ENCODE measurements around the gene STX4. TPM values are rescaled to one million over a fixed set of nuclear protein-coding genes. Genes with fewer than 3 reads are reported as not detected.

The STX4 gene
- total and polyA plus RNA-seq, 12 donors, result 31.8 to 89.2 (median 40.7) TPM

DNA sequence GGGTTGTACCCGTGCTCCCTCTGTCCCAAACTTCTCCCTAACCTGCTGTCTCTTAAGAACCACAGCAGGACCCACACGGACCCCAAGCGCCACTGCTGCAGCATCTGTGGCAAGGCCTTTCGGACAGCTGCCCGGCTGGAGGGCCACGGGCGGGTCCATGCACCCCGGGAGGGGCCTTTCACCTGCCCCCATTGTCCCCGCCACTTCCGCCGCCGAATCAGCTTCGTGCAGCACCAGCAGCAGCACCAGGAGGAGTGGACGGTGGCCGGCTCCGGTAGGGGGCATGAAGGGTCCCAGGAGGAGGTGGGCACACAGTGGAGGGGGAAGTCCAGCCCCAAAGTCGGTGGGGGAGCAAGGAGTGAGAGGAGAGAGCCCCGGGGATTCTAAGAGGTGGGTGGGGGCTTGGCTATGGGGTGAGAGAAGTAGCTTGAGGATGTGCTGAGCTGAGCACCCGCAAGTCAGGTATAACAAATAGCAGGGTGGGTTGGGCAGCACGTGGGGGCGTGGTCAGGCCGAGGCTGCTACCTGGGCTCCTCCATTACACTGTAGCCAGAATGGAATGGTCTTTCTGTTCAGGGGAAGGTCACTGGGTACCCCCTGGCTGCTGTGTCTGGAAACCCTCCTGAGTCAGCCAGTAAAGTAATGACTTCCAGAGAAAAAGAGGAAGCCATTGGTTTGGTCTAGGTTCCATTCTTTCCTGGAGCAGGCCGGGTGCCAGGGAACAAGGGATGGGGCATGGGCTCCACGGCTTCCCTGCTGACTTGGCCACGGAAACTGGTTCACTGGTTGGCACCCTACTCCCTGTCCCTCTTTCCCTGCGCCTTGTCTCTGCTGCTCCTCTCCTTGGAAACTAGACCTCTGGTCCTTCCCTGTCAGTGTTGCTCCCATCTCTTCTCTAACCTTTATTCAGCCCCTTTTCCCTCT is 48.3 kb downstream of the STX4 start:
- Histone ChIP-seq H3K4me3 (no peak overlapping the region), H3K36me3 (peaks cover 0 to 100% (median 52%) of the 10 kb centered on the region in 9 donors), H3K27ac (no peak overlapping the region), H3K9me3 (no peaks in the 10 kb centered on the region), H3K4me1 (peaks cover 0 to 16% (median 6%) of the 10 kb centered on the region in 9 donors), H3K27me3 (no peaks in the 10 kb centered on the region)
- 87 to 89% methylated on average over 26 of the region's 26 CpGs for WGBS, 2 donors
- DNase-seq (no peak), ATAC-seq (no peak)
- intact Hi-C loops (cut with DNase I), result loop anchor here in 1 of 10 donors (10.0 kb wide), 1 partner anchor 97 kb away; the partner anchor contains the start of gene HSD3B7
- TF ChIP-seq, protein P1, sequence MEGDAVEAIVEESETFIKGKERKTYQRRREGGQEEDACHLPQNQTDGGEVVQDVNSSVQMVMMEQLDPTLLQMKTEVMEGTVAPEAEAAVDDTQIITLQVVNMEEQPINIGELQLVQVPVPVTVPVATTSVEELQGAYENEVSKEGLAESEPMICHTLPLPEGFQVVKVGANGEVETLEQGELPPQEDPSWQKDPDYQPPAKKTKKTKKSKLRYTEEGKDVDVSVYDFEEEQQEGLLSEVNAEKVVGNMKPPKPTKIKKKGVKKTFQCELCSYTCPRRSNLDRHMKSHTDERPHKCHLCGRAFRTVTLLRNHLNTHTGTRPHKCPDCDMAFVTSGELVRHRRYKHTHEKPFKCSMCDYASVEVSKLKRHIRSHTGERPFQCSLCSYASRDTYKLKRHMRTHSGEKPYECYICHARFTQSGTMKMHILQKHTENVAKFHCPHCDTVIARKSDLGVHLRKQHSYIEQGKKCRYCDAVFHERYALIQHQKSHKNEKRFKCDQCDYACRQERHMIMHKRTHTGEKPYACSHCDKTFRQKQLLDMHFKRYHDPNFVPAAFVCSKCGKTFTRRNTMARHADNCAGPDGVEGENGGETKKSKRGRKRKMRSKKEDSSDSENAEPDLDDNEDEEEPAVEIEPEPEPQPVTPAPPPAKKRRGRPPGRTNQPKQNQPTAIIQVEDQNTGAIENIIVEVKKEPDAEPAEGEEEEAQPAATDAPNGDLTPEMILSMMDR (IDR thresholded peaks at IDR 0.05), result no peak

GRCh38 chr16:31082368-31083045 is 49.1 kb downstream of the STX4 start:
- Histone ChIP-seq H3K9me3 (no peaks in the 10 kb centered on the region), H3K27ac (no peak overlapping the region), H3K4me3 (no peak overlapping the region), H3K4me1 (peaks cover 0 to 16% (median 6%) of the 10 kb centered on the region in 9 donors), H3K36me3 (peaks cover 0 to 100% (median 44%) of the 10 kb centered on the region in 9 donors), H3K27me3 (no peaks in the 10 kb centered on the region)
- TF ChIP-seq, protein P1 (IDR thresholded peaks at IDR 0.05), result no peak
- intact Hi-C loops (cut with DNase I), result loop anchor here in 1 of 10 donors (10.0 kb wide), 1 partner anchor 98 kb away; the partner anchor contains the start of gene HSD3B7
- ATAC-seq, result no peak
- no peak for DNase-seq
- 73 to 76% methylated on average over 14 of the region's 14 CpGs for WGBS, 2 donors

GRCh38 chr16:31083081-31083480 is 49.7 kb downstream of the STX4 start:
- Histone ChIP-seq H3K4me1 (peaks cover 0 to 16% (median 6%) of the 10 kb centered on the region in 9 donors), H3K9me3 (no peaks in the 10 kb centered on the region), H3K27ac (no peak overlapping the region), H3K27me3 (no peaks in the 10 kb centered on the region), H3K36me3 (peaks cover 0 to 100% (median 38%) of the 10 kb centered on the region in 9 donors), H3K4me3 (no peak overlapping the region)
- WGBS, 2 donors, result 67 to 72% methylated on average over 9 of the region's 9 CpGs
- intact Hi-C loops (cut with DNase I), result loop anchor here in 1 of 10 donors (10.0 kb wide), 1 partner anchor 98 kb away; the partner anchor contains the start of gene HSD3B7
- ATAC-seq (no peak), DNase-seq (no peak)
- TF ChIP-seq, protein P1 (IDR thresholded peaks at IDR 0.05), result no peak

- intact Hi-C loops (cut with DNase I), result loop anchor here in 1 of 10 donors (10.0 kb wide), 1 partner anchor 99 kb away; the partner anchor contains the start of gene HSD3B7
- Histone ChIP-seq H3K4me1 (peaks cover 0 to 16% (median 6%) of the 10 kb centered on the region in 9 donors), H3K4me3 (no peak overlapping the region), H3K27ac (no peak overlapping the region), H3K9me3 (no peaks in the 10 kb centered on the region), H3K36me3 (peaks cover 0 to 100% (median 34%) of the 10 kb centered on the region in 9 donors), H3K27me3 (no peaks in the 10 kb centered on the region)
- TF ChIP-seq, protein P1 (IDR thresholded peaks at IDR 0.05), result no peak
- 57 to 73% methylated on average over 5 of the region's 5 CpGs for WGBS, 2 donors
- DNase-seq (no peak), ATAC-seq (no peak)
Observed at GRCh38 chr16:31083556-31083955, 50.2 kb downstream of the STX4 start.
